Measurements from ENCODE around the gene CARMIL1. TPM values are rescaled to one million over a fixed set of nuclear protein-coding genes. Genes with fewer than 3 reads are reported as not detected.
"Not testable (repeated sequence)": the region's sequence is repeated elsewhere in the genome, so short reads cannot be mapped to it uniquely, and the experiment has no call there.

The CARMIL1 gene
- total RNA-seq, 1 donor from 2014 or later, result 20.8 TPM

- intact Hi-C loops (cut with DNase I), result no loop called here
- ATAC-seq, result no peak
- DNase-seq (ENCODE audit: low spot score), result no peak
These were observed 8.6 kb upstream of the CARMIL1 start for GRCh38 chr6:25270559-25270958.

- intact Hi-C loops (cut with DNase I), result no loop called here
- DNase-seq (ENCODE audit: low spot score) (no peak), ATAC-seq (no peak)
These were observed 3.7 kb upstream of the CARMIL1 start for GRCh38 chr6:25275436-25275835.

GRCh38 chr6:25277386-25277785 lies 1.8 kb upstream of the CARMIL1 start:
- no peak for DNase-seq (ENCODE audit: low spot score)
- intact Hi-C loops (cut with DNase I), result no loop called here
- ATAC-seq, result no peak

GRCh38 chr6:25277857-25278256 lies 1.3 kb upstream of the CARMIL1 start:
- DNase-seq (ENCODE audit: low spot score), result no peak

GRCh38 chr6:25278261-25278913 lies 787 bp upstream of the CARMIL1 start:
- intact Hi-C loops (cut with DNase I), result no loop called here
- ATAC-seq, result peak; percentile 37
- DNase-seq (ENCODE audit: low spot score), result no peak

More at GRCh38 chr6:25277857-25278256, 1.3 kb upstream of the CARMIL1 start:
- intact Hi-C loops (cut with DNase I), result no loop called here
- ATAC-seq, result no peak

- intact Hi-C loops (cut with DNase I), result no loop called here
- peak; percentile 61 for DNase-seq (ENCODE audit: low spot score)
- peak; percentile 16 for ATAC-seq
These were observed 672 bp downstream of the CARMIL1 start for GRCh38 chr6:25279748-25280343.

- DNase-seq (ENCODE audit: low spot score) (no peak), ATAC-seq (peak; percentile 5)
- intact Hi-C loops (cut with DNase I), result no loop called here
These were observed 1.3 kb downstream of the CARMIL1 start for GRCh38 chr6:25280344-25281074.

- intact Hi-C loops (cut with DNase I), result no loop called here
- DNase-seq (ENCODE audit: low spot score) (no peak), ATAC-seq (no peak)
These were observed 7.7 kb downstream of the CARMIL1 start for GRCh38 chr6:25286891-25287290.

GRCh38 chr6:25287941-25288340 lies 8.8 kb downstream of the CARMIL1 start:
- ATAC-seq (no peak), DNase-seq (ENCODE audit: low spot score) (no peak)
- intact Hi-C loops (cut with DNase I), result no loop called here

- DNase-seq (ENCODE audit: low spot score), result no peak
- intact Hi-C loops (cut with DNase I), result no loop called here
- no peak for ATAC-seq
These were observed 9.3 kb downstream of the CARMIL1 start for GRCh38 chr6:25288518-25288917.

GRCh38 chr6:25290306-25291060 lies 11.3 kb downstream of the CARMIL1 start:
- intact Hi-C loops (cut with DNase I), result no loop called here
- no peak for DNase-seq (ENCODE audit: low spot score)
- ATAC-seq, result peak; percentile 35

GRCh38 chr6:25292384-25292783 lies 13.2 kb downstream of the CARMIL1 start:
- ATAC-seq, result no peak
- intact Hi-C loops (cut with DNase I), result no loop called here

GRCh38 chr6:25295651-25296050 lies 16.5 kb downstream of the CARMIL1 start:
- intact Hi-C loops (cut with DNase I), result no loop called here
- peak; percentile 57 for ATAC-seq
- DNase-seq (ENCODE audit: low spot score), result no peak

More at GRCh38 chr6:25292384-25292783, 13.2 kb downstream of the CARMIL1 start:
- DNase-seq (ENCODE audit: low spot score), result no peak

- intact Hi-C loops (cut with DNase I), result no loop called here
- DNase-seq (ENCODE audit: low spot score), result no peak
- peak; percentile 53 for ATAC-seq
These were observed 17.2 kb downstream of the CARMIL1 start for GRCh38 chr6:25296217-25296905.

GRCh38 chr6:25297039-25297441 lies 17.9 kb downstream of the CARMIL1 start:
- intact Hi-C loops (cut with DNase I), result no loop called here
- DNase-seq (ENCODE audit: low spot score), result no peak
- peak; percentile 89 for ATAC-seq

GRCh38 chr6:25297823-25298522 lies 18.8 kb downstream of the CARMIL1 start:
- DNase-seq (ENCODE audit: low spot score) (no peak), ATAC-seq (no peak)
- intact Hi-C loops (cut with DNase I), result no loop called here

GRCh38 chr6:25298523-25298865 lies 19.3 kb downstream of the CARMIL1 start:
- intact Hi-C loops (cut with DNase I), result not testable (repeated sequence)

GRCh38 chr6:25301362-25301761 lies 22.2 kb downstream of the CARMIL1 start:
- DNase-seq (ENCODE audit: low spot score), result no peak
- peak; percentile 27 for ATAC-seq
- intact Hi-C loops (cut with DNase I), result no loop called here

More at GRCh38 chr6:25298523-25298865, 19.3 kb downstream of the CARMIL1 start:
- ATAC-seq; DNase-seq (ENCODE audit: low spot score): not testable (repeated sequence)

All from sciatic nerve (tissue), 2 donors.